GM18517 (cell line): ENCODE results near the gene DDX54.
A peak's percentile ranks its signal among the peaks of the same experiment; 100 is the strongest.

Experiments
- ATAC-seq: cut with Tn5 transposase; IDR thresholded peaks from one replicate; pipeline ENCODE4 v1.9.1; 2021; ENCODE audit warnings: mild to moderate bottlenecking, moderate library complexity; ENCODE audit not compliant: unreplicated experiment

The DDX54 gene, protein sequence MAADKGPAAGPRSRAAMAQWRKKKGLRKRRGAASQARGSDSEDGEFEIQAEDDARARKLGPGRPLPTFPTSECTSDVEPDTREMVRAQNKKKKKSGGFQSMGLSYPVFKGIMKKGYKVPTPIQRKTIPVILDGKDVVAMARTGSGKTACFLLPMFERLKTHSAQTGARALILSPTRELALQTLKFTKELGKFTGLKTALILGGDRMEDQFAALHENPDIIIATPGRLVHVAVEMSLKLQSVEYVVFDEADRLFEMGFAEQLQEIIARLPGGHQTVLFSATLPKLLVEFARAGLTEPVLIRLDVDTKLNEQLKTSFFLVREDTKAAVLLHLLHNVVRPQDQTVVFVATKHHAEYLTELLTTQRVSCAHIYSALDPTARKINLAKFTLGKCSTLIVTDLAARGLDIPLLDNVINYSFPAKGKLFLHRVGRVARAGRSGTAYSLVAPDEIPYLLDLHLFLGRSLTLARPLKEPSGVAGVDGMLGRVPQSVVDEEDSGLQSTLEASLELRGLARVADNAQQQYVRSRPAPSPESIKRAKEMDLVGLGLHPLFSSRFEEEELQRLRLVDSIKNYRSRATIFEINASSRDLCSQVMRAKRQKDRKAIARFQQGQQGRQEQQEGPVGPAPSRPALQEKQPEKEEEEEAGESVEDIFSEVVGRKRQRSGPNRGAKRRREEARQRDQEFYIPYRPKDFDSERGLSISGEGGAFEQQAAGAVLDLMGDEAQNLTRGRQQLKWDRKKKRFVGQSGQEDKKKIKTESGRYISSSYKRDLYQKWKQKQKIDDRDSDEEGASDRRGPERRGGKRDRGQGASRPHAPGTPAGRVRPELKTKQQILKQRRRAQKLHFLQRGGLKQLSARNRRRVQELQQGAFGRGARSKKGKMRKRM

GRCh38 chr12:113185180-113186032, at the start of gene DDX54, which contains the start of gene RITA1:
Gene DDX54, minus strand, starts transcription at chr12:113185478. Its CDS starts 27 bp downstream, at chr12:113185451.
Gene RITA1, plus strand, starts transcription at chr12:113185721. Its CDS starts 1,026 bp downstream, at chr12:113186747.
- peak; percentile 45 for ATAC-seq

DNA sequence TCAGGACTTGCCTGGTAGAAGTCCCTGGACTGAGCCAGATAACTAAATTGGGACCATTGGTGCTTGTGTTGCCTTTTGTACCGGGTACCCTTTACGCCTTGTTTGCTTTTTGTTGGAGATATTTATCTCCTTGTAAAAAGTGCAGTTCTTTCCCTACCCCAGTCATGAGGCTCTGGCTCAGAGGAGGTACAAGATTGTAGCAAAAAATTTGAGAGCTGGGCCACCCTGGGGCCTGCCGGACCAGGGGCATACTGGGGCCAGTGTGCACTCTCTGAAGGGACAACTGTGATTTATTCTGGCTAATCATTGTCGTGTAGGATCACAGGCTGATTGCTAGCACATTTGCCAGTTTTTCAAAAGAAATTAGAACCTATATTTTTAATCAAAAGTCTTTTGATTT, 49.2 kb upstream of the DDX54 start:
- no peak for ATAC-seq

DNA sequence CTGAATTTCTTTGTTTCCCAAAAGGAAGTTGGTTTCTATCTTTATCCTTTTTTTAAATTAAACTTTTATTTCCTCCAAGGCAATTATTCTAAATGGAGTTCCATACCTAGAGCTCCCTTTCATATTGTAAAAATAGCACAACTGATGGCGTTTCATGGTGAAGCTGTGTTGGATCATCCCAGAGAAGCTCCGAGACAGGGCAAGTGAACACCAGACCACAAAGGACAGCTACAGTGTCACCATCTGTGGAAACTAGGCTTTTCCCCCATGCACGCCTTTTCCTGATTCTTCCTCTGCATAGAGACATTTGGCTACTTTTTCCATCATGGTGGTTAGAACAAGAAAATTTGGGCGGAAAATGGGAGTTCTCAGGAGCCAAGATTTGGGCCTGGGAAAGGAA, 48.7 kb upstream of the DDX54 start:
- ATAC-seq: no peak

GRCh38 chr12:113232840-113233585, 47.7 kb upstream of the DDX54 start:
- ATAC-seq: peak; percentile 54

DNA sequence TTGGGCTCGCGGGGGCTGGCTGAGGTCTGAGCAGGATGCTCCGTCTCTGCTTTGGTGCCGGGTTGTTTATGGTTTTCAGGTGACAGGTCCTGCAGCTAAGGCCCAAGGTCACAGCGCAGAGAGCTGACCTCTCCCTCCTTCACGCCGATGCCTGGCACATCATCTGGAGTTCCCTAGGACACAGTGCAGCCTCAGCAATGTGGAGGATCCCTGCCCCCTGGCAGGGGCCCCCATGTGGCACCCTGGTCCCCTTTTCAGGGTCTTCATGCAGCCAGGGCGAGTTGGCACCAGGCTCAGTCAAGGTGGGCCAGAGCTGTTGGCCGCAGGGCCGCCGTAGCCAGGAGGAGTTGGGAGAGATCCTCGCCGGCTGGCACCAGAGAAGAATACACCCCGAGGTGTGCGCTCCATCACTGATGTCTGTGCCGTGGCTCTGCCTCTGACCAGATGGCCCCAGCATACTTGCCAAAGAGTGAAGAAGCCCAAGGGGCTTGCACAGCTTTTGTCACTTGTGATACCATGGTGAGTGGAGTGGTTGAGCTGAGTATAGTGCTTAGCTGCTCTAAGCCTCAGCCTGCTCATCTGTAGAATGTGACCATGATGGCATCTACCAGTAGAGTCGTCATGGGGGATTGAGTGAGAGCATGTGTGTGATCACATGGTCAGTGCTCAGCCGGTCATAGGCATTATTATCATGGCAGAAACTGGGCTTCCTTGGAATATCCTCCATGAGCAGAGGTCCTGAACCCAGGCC, 47.0 kb upstream of the DDX54 start:
- no peak for ATAC-seq

GRCh38 chr12:113231235-113232088, 46.2 kb upstream of the DDX54 start:
- no peak for ATAC-seq

DNA sequence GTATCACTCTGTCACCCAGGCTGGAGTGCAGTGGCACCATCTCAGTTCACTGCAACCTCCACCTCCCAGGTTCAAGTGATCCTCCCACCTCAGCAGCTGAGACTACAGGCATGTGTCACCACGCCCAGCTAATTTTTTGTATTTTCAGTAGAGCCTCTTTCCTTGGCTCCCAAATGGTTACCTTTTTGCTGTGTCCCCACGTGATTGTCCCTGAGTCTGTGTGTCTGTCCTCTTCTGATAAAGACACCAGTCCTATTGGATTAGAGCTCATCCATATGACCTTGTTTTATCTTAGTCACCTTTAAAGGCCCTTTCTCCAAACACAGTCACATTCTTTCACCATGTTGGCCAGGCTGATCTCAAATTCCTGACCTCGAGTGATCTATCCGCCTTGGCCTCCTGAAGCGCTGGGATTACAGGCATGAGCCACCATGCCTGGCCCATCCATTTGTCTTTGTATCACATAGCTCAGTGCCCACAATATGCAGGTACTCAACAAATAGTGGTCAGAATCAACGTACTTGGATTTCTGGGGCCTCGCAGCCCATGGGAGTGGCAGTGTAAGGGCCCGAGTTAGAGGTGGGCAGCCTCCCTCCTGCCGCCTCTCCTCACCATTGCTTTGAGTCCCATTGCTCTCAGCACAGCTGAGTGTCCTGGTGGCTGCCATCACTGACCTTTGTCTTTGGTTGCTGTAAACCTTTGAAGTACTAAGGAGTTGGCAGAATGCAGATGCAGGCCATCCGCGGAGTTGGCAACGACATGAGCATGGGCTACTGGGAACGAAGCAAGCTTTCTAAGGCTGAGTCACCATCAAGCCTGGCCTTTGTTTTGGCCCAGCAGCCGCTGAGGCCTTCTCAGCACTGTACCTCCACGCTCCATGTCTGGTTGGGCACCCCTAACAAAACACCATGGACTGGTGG, 45.3 kb upstream of the DDX54 start:
- no peak for ATAC-seq

DNA sequence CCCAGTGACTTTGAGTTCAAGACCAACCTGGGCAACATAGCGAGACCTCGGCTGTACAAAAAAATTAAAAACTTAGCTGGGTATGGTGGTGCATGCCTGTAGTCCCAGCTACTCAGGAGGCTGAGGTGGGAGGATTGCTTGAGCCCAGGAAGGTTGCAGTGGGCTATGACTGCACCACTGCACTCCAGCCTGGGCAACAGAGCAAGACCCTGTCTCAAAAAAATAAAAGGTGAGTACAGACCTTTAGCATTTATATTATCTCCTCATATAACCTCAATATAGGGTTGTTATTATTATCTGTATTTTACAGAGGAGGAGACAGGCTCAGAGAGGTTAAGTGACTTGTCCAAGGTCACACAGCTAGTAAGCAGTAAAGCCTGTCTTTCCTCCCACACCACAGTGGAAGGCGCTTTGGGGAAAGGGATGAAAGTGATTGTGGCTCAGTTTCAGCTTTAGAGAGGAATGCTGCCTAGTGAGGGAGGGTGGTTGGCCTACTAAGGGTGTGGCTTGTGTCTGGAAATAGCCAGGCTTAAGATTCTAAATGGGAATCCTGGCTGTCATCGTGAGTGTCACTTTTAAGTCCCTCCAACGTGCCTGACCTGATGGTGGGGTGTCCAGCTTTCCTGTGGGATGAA, 43.2 kb upstream of the DDX54 start:
- ATAC-seq: no peak

DNA sequence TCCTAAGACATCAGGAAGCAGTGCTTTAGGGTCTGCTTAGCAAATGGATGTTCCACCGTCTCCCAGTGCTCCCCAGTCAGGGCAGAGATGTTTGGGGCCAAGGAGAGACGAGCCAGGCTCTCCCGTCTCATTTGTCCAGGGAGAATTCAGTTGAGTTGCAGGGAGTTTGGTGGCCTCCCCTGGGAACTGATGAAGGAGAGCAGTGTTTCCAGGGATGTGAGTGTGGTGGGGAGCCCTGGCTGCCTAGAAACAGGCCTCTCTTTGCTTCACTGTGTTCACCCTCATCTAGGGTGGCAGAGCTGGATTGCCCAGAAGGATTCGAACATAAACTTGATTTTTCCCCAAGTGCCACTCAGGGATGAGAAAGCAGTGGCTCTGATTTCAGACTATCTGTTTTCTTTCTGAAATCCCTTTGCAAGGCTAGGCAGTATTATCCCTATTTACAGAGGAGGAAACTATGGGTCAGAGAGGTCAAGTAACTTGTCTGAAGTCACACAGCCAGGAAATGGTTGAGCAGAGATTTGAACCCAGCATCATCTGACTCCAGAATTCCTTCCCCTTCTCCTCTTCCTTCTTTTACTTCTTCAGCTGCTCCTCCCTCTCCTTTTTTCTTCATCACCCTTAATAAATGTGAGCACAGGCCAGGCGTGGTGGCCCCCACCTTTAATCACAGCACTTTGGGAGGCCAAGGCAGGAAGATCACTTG, 42.6 kb upstream of the DDX54 start:
- ATAC-seq: no peak

DNA sequence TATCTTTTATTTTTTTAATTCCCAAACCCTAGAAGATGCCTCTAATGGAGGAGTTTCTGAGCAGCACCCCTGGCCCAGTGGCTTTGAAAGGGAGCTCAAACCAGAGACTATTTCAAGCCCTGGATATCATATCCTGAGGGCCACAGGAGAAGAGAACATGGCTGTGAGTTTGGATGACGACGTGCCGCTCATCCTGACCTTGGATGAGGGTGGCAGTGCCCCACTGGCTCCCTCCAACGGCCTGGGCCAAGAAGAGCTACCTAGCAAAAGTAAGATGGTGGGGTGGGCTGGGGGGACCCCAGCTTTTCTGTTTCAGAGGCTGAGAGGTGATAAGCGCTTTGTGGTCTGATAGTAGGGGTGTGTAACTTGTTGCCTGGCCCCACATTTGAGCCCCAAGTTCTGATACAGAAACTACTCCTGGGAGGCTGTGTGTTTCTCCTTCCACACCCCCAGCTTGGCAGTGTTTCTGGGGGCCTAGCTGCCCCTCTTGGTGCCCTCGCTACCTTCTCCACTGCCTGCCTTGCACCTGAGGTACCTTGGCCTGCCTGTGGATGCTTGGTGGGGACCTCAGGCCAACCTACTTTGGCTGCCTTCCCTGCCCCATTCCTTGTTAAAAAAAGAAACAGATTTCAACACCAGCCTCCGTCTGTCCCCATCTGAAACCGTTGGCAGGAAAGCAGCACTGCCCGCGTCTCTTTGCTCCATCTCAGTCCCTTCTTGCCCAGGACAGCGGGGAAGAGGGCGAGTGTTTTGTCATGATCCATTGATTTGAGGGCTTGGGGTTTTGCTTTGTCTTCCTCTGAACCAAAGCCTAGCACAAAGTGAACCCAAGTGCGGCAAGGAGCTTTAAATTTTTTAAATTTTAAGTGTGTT, 41.7 kb upstream of the DDX54 start:
- no peak for ATAC-seq

DNA sequence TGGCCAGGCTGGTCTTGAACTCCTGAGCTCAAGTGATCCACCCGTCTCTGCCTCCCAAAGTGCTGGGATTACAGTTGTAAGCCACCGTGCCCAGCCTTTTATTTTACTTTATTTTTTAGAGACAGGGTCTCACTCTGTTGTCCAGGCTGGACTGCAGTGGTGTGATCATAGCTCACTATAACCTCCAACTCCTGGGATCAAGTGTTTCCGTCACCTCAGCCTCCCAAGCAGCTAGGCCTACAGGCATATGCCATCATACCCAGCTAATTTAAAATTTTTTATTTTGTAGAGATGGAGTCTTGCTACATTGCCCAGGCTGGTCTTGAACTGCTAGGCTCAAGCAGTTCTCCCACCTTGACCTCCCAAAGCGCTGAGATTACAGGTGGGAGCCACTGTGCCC, 39.7 kb upstream of the DDX54 start:
- no peak for ATAC-seq

- no peak for ATAC-seq
These were observed 37.7 kb upstream of the DDX54 start for GRCh38 chr12:113222730-113223531.

- no peak for ATAC-seq
These were observed 36.9 kb upstream of the DDX54 start for GRCh38 chr12:113221997-113222729.
